CD14-positive monocyte (primary cell): ENCODE measurements around the gene RAMP1. TPM values are rescaled to one million over a fixed set of nuclear protein-coding genes. Genes with fewer than 3 reads are reported as not detected.

Experiments used
- DNase-seq, 3 donors: peaks; one replicate each; pipeline ENCODE4 v3.0.0-alpha.2; 2011 to 2022
- H2AFZ ChIP-seq: 2 replicates; pipeline ENCODE4 v1.6.0; 2012; ENCODE audit warnings: mild to moderate bottlenecking, low read depth, low read length, inconsistent platforms; ENCODE audit not compliant: insufficient read depth, poor library complexity, severe bottlenecking
- H3K27ac ChIP-seq, 2 donors: 1 replicate in 1 of 2; 2 replicates in 1 of 2; pipeline ENCODE4 v1.5.1; 2012 to 2013; ENCODE audit warnings: low read length in 2 of 2, control low read depth in 1 of 2, inconsistent platforms in 1 of 2, low read depth in 1 of 2, mild to moderate bottlenecking in 1 of 2
- H3K27me3 ChIP-seq, 2 donors: one replicate each; pipeline versions ENCODE4 v1.6.0 to v1.6.1; 2011 to 2013; ENCODE audit warnings: low read length in 2 of 2; ENCODE audit not compliant: control insufficient read depth in 2 of 2, insufficient read depth in 2 of 2
- H3K36me3 ChIP-seq, 2 donors: replicated peaks in 1 of 2; 1 replicate in 1 of 2; 2 replicates in 1 of 2; pipeline versions ENCODE4 v1.5.1 to v1.6.1; 2012 to 2013; ENCODE audit warnings: low read length in 2 of 2, control low read depth in 1 of 2, inconsistent platforms in 1 of 2, mild to moderate bottlenecking in 1 of 2; ENCODE audit not compliant: insufficient read depth in 2 of 2, control insufficient read depth in 1 of 2
- H3K4me1 ChIP-seq, 2 donors: 1 replicate in 1 of 2; 2 replicates in 1 of 2; pipeline versions ENCODE4 v1.5.1 to v1.6.1; 2012 to 2013; ENCODE audit warnings: low read length in 2 of 2, control low read depth in 1 of 2, inconsistent platforms in 1 of 2, mild to moderate bottlenecking in 1 of 2, moderate library complexity in 1 of 2; ENCODE audit not compliant: insufficient read depth in 2 of 2, control insufficient read depth in 1 of 2
- H3K4me2 ChIP-seq: replicated peaks from 2 replicates; pipeline ENCODE3; 2012; ENCODE audit warnings: low read length, moderate library complexity, mild to moderate bottlenecking; ENCODE audit not compliant: poor library complexity, severe bottlenecking; ENCODE audit errors: extremely low read depth
- H3K4me3 ChIP-seq, 3 experiments: fragments of 200-600 bp in 1 of 3; sonication (generic) in 1 of 3; replicated peaks in 1 of 3; 1 replicate in 2 of 3; 2 replicates in 1 of 3; pipeline ENCODE4 v1.5.1; 2011 to 2013; ENCODE audit warnings: low read length in 3 of 3, mild to moderate bottlenecking in 3 of 3, control low read depth in 2 of 3, low read depth in 2 of 3, inconsistent platforms in 1 of 3, moderate library complexity in 1 of 3
- H3K79me2 ChIP-seq: 2 replicates; pipeline ENCODE4 v1.6.0; 2012; ENCODE audit warnings: mild to moderate bottlenecking, control low read depth, inconsistent platforms, low read length, moderate library complexity; ENCODE audit not compliant: insufficient read depth
- H3K9ac ChIP-seq: 2 replicates; pipeline ENCODE4 v1.6.0; 2017; ENCODE audit warnings: low read length, mild to moderate bottlenecking; ENCODE audit not compliant: insufficient read depth, poor library complexity, severe bottlenecking
- H3K9me3 ChIP-seq, 2 donors: replicated peaks in 1 of 2; 1 replicate in 1 of 2; 2 replicates in 1 of 2; pipeline versions ENCODE4 v1.5.1 to v1.6.1; 2012 to 2013; ENCODE audit warnings: low read length in 2 of 2, control low read depth in 1 of 2; ENCODE audit not compliant: control insufficient read depth in 1 of 2, insufficient read depth in 1 of 2
- H4K20me1 ChIP-seq: 2 replicates; pipeline ENCODE4 v1.6.0; 2012; ENCODE audit warnings: mild to moderate bottlenecking, low read length, control low read depth, moderate library complexity; ENCODE audit not compliant: insufficient read depth
- H3K27ac Mint-ChIP-seq, 7 donors: one replicate each; pipeline ENCODE4 v1.8.0; 2020; ENCODE audit warnings: mild to moderate bottlenecking in 7 of 7, mixed read lengths in 7 of 7, moderate library complexity in 6 of 7, inconsistent platforms in 2 of 7
- H3K27me3 Mint-ChIP-seq, 3 donors: one replicate each; pipeline ENCODE4 v1.8.0; 2021 to 2022; ENCODE audit warnings: low read depth in 3 of 3, mild to moderate bottlenecking in 3 of 3, mixed read lengths in 3 of 3, moderate library complexity in 3 of 3, inconsistent platforms in 1 of 3
- H3K36me3 Mint-ChIP-seq, 2 donors: one replicate each; pipeline ENCODE4 v1.8.0; 2020; ENCODE audit warnings: mixed read lengths in 2 of 2, inconsistent platforms in 1 of 2, mild to moderate bottlenecking in 1 of 2
- H3K4me1 Mint-ChIP-seq: one replicate; pipeline ENCODE4 v1.8.0; 2020; ENCODE audit warnings: mild to moderate bottlenecking, mixed read lengths
- H3K4me3 Mint-ChIP-seq, 2 donors: one replicate each; pipeline ENCODE4 v1.8.0; 2020; ENCODE audit warnings: mild to moderate bottlenecking in 2 of 2, mixed read lengths in 2 of 2, moderate library complexity in 1 of 2
- H3K9me3 Mint-ChIP-seq, 7 donors: one replicate each; pipeline ENCODE4 v1.8.0; 2020 to 2022; ENCODE audit warnings: mixed read lengths in 7 of 7, mild to moderate bottlenecking in 6 of 7, moderate library complexity in 6 of 7, inconsistent platforms in 2 of 7
- WGBS: methylation state at CpG from one replicate; pipeline ENCODE4 v1.1.5; 2013; ENCODE audit warnings: missing lambda C conversion rate; ENCODE audit not compliant: insufficient coverage; 5-methylcytosine and 5-hydroxymethylcytosine counted together
- intact Hi-C, 2 donors: fragments of 100-400 bp; cut with micrococcal nuclease; formaldehyde crosslinking; loops; one replicate each; pipeline versions ENCODE4 v1.15.0 to v1.15.1; 2023
- polyA plus RNA-seq, 3 donors: library from polyadenylated mRNA; depleted of rRNA in 1 of 3; unstranded in 2 of 3; stranded (reverse) in 1 of 3; fragments of 300-500 nt in 2 of 3; fragments of >200 nt in 1 of 3; fragmentation: Illumina TruSeq in 2 of 3; gene quantifications; 1 replicate in 2 of 3; 2 replicates in 1 of 3; pipeline ENCODE4 v1.2.3, GENCODE V29; 2012 to 2021
- TF ChIP-seq, protein P1 (sequence below): fragments of 200-600 bp; IDR thresholded peaks from one replicate; pipeline ENCODE4 v1.8.0; 2022; ENCODE audit warnings: antibody characterized with exemption, mild to moderate bottlenecking

Gene RAMP1
- polyA plus RNA-seq, 3 donors: not detected

DNA sequence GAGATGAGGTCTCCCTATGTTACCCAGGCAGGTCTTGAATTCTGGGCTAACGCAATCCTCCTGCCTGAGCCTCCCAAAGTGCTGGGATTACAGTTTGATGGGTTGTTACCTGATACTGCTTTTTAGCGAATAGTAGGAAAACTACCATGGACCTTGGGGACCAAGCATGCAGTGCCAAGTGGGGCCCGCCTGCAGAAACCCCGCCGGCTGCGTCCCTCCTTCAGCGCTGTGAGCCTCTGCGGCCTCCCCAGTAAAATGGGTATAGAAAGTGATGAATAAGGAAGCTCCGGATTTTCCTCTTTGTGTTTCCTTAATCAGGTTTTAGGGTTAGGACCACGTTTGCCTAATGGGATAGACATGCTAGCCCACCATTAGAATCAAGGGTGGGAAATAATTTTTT is 30.4 kb downstream of the RAMP1 start:
- H3K9ac ChIP-seq: no peak overlapping the region
- no peaks in the 10 kb centered on the region for H3K4me1 ChIP-seq
- H3K9me3 Mint-ChIP-seq: no peaks in the 10 kb centered on the region
- no peak overlapping the region for H3K4me3 ChIP-seq
- no peak for DNase-seq
- intact Hi-C loops: no loop called here
- H3K9me3 ChIP-seq: no peaks in the 10 kb centered on the region
- peaks cover 15% of the 10 kb centered on the region for H3K4me1 Mint-ChIP-seq
- no peaks in the 10 kb centered on the region for H3K36me3 Mint-ChIP-seq
- no peaks in the 10 kb centered on the region for H3K79me2 ChIP-seq
- no peaks in the 10 kb centered on the region for H3K27me3 ChIP-seq
- H4K20me1 ChIP-seq: no peaks in the 10 kb centered on the region
- no peaks in the 10 kb centered on the region for H3K36me3 ChIP-seq
- H3K4me3 Mint-ChIP-seq: no peak overlapping the region
- H3K4me2 ChIP-seq: no peak overlapping the region
- no peak overlapping the region for H3K27ac ChIP-seq
- no peak overlapping the region for H3K27ac Mint-ChIP-seq
- no peak overlapping the region for H2AFZ ChIP-seq
- 94% methylated on average over 10 of the region's 10 CpGs for WGBS
- TF ChIP-seq, protein P1, sequence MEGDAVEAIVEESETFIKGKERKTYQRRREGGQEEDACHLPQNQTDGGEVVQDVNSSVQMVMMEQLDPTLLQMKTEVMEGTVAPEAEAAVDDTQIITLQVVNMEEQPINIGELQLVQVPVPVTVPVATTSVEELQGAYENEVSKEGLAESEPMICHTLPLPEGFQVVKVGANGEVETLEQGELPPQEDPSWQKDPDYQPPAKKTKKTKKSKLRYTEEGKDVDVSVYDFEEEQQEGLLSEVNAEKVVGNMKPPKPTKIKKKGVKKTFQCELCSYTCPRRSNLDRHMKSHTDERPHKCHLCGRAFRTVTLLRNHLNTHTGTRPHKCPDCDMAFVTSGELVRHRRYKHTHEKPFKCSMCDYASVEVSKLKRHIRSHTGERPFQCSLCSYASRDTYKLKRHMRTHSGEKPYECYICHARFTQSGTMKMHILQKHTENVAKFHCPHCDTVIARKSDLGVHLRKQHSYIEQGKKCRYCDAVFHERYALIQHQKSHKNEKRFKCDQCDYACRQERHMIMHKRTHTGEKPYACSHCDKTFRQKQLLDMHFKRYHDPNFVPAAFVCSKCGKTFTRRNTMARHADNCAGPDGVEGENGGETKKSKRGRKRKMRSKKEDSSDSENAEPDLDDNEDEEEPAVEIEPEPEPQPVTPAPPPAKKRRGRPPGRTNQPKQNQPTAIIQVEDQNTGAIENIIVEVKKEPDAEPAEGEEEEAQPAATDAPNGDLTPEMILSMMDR: no peak
- H3K27me3 Mint-ChIP-seq: peaks cover 0 to 4% (median 2%) of the 10 kb centered on the region in 3 donors

DNA sequence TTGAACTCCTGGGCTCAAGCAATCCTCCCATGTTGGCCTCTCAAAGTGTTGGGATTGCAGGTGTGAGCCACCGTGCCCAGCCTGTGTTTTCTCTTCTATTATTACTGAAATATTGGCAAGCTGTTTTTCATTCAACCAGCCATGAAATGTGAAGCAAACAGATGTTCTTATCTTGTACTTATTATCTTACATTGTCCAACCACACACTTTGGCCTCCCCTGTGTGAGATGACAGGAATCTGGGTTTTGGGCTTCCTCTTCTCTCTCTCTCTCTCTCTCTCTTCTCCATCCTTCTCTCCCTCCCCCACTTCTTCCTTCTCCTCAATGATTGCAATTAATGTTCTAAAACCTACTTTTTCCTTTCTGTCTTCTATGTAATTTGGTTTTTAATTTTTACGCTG is 33.1 kb downstream of the RAMP1 start:
- intact Hi-C loops: no loop called here
- DNase-seq: no peak
- no peaks in the 10 kb centered on the region for H3K4me1 ChIP-seq
- no peak overlapping the region for H3K4me2 ChIP-seq
- no peaks in the 10 kb centered on the region for H3K27me3 ChIP-seq
- Mint-ChIP-seq H3K27me3 (peaks cover 0 to 4% (median 2%) of the 10 kb centered on the region in 3 donors), H3K36me3 (no peaks in the 10 kb centered on the region), H3K27ac (no peak overlapping the region), H3K4me3 (no peak overlapping the region), H3K9me3 (no peaks in the 10 kb centered on the region), H3K4me1 (peaks cover 15% of the 10 kb centered on the region)
- no peak overlapping the region for H3K9ac ChIP-seq
- no peaks in the 10 kb centered on the region for H4K20me1 ChIP-seq
- H3K9me3 ChIP-seq: no peaks in the 10 kb centered on the region
- no peaks in the 10 kb centered on the region for H3K36me3 ChIP-seq
- TF ChIP-seq, protein P1: no peak
- H2AFZ ChIP-seq: no peak overlapping the region
- WGBS: no CpG with 5 or more reads among the region's 2 CpGs
- H3K4me3 ChIP-seq: no peak overlapping the region
- H3K79me2 ChIP-seq: no peaks in the 10 kb centered on the region
- no peak overlapping the region for H3K27ac ChIP-seq
